HL-60 (cell line): ENCODE data around the gene ATP6AP1.

ENCODE experiments used
- DNase-seq, 2 experiments: peaks; one replicate each; pipeline ENCODE4 v3.0.0-alpha.2; 2010 to 2020; ENCODE audit warnings: low read depth in 1 of 2, low spot score in 1 of 2
- H3K27ac ChIP-seq: fragments of 250-450 bp; sonication (Bioruptor Pico); replicated peaks from 2 replicates; pipeline ENCODE4 v1.5.1; 2020; ENCODE audit warnings: mild to moderate bottlenecking, moderate library complexity
- H3K27me3 ChIP-seq: fragments of 250-450 bp; sonication (Bioruptor Pico); 2 replicates; pipeline ENCODE4 v1.5.1; 2021; ENCODE audit warnings: mild to moderate bottlenecking, moderate library complexity; ENCODE audit not compliant: insufficient read depth, poor library complexity, severe bottlenecking
- H3K4me3 ChIP-seq: replicated peaks from 2 replicates; pipeline ENCODE4 v1.5.1; 2011; ENCODE audit warnings: mild to moderate bottlenecking, control low read depth, low read length; ENCODE audit not compliant: insufficient read depth
- GABPA ChIP-seq: IDR thresholded peaks from 2 replicates; pipeline ENCODE4 v1.6.1; 2012; ENCODE audit warnings: low read depth
- POLR2AphosphoS5 ChIP-seq: IDR thresholded peaks from 2 replicates; pipeline ENCODE4 v1.6.1; 2012; ENCODE audit warnings: low read depth
- REST ChIP-seq: IDR thresholded peaks from 2 replicates; pipeline ENCODE4 v1.6.1; 2012; ENCODE audit warnings: low read depth; ENCODE audit not compliant: insufficient replicate concordance
- SPI1 ChIP-seq: IDR thresholded peaks from 2 replicates; pipeline ENCODE4 v1.6.1; 2012; ENCODE audit warnings: low read depth, mild to moderate bottlenecking, borderline replicate concordance
- long read RNA-seq: library from polyadenylated mRNA; unstranded; transcript quantifications from one replicate; pipeline ENCODE4 v2.0.0, GENCODE V29; 2020
- TF ChIP-seq, protein P1 (sequence below): IDR thresholded peaks from one replicate; pipeline ENCODE4 v1.5.1; 2011; ENCODE audit warnings: low read length, control low read depth, inconsistent platforms; ENCODE audit not compliant: insufficient read depth

Gene ATP6AP1, protein sequence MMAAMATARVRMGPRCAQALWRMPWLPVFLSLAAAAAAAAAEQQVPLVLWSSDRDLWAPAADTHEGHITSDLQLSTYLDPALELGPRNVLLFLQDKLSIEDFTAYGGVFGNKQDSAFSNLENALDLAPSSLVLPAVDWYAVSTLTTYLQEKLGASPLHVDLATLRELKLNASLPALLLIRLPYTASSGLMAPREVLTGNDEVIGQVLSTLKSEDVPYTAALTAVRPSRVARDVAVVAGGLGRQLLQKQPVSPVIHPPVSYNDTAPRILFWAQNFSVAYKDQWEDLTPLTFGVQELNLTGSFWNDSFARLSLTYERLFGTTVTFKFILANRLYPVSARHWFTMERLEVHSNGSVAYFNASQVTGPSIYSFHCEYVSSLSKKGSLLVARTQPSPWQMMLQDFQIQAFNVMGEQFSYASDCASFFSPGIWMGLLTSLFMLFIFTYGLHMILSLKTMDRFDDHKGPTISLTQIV
- long read RNA-seq, transcript ATP6AP1-201 (10 exons, 2,099 nt), result major isoform, 1,239 of 1,275 reads
- long read RNA-seq, partial matches to known transcripts, result 10 of 1,275 reads
- long read RNA-seq, other reads (novel, unspliced or antisense), result 22 of 1,275 reads

DNA sequence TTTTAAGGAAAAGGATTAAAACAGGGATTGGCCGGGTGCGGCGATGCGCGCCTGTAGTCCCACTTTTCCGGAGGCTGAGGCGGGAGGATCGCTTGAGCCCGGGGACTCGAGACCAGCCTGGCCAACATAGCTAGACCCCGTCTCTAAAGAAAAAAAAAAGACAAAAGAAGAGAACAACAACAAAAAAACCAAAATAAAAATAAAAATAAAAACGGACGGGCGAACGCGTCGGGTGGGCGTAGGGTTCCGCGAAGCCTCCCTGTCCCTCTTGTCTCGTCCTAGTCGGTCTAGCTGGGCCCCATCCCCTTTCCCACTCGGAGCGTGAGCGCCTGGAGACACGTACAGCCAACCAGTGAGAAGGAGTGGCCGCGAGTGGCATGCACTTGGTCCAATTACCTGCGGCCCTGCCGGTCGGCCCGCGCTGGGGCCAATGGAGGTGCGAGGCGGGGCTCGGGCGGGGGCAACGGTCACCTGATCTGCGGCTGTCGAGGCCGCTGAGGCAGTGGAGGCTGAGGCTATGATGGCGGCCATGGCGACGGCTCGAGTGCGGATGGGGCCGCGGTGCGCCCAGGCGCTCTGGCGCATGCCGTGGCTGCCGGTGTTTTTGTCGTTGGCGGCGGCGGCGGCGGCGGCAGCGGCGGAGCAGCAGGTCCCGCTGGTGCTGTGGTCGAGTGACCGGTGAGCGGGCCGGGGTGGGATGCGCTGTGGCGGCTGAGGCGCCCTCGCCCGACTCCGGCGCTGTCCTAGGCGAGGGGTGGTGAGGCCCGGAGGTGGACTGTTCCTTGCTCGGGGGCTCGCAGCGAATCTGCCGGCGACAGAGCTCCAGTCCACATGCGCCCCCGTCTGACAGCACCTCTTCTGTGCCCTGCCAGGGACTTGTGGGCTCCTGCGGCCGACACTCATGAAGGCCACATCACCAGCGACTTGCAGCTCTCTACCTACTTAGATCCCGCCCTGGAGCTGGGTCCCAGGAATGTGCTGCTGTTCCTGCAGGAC, at the start of gene ATP6AP1:
ATP6AP1 (plus strand) TSS at position 502 of the 996 bp plus-strand sequence; CDS start at position 518, 16 bp downstream.
- Histone ChIP-seq H3K27ac (peak within 1 kb of the TSS; percentile 76), H3K4me3 (peak within 1 kb of the TSS; percentile 76), H3K27me3 (no peaks in the 10 kb centered on the region)
- TF ChIP-seq SPI1, result no peak
- TF ChIP-seq, protein P1, sequence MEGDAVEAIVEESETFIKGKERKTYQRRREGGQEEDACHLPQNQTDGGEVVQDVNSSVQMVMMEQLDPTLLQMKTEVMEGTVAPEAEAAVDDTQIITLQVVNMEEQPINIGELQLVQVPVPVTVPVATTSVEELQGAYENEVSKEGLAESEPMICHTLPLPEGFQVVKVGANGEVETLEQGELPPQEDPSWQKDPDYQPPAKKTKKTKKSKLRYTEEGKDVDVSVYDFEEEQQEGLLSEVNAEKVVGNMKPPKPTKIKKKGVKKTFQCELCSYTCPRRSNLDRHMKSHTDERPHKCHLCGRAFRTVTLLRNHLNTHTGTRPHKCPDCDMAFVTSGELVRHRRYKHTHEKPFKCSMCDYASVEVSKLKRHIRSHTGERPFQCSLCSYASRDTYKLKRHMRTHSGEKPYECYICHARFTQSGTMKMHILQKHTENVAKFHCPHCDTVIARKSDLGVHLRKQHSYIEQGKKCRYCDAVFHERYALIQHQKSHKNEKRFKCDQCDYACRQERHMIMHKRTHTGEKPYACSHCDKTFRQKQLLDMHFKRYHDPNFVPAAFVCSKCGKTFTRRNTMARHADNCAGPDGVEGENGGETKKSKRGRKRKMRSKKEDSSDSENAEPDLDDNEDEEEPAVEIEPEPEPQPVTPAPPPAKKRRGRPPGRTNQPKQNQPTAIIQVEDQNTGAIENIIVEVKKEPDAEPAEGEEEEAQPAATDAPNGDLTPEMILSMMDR, result no peak
- TF ChIP-seq REST, result peak; percentile 28
- TF ChIP-seq POLR2AphosphoS5, result peak; percentile 57; the same call in 1 of the 2 replicates
- TF ChIP-seq GABPA, result no peak
- peak; percentile 80 to 95 for DNase-seq

GRCh38 chrX:154378799-154379568, 49.5 kb upstream of the ATP6AP1 start, which contains the start of gene EMD:
EMD (plus strand) TSS chrX:154379295; CDS start chrX:154379485, 190 bp downstream.
- H3K27ac ChIP-seq, result peak within 1 kb of the TSS; percentile 86
- peak; percentile 90 to 97 for DNase-seq
- TF ChIP-seq REST (no peak), SPI1 (no peak), POLR2AphosphoS5 (peak; percentile 67), GABPA (no peak)
- TF ChIP-seq, protein P1, result no peak
- peak within 1 kb of the TSS; percentile 56 for H3K4me3 ChIP-seq
- H3K27me3 ChIP-seq, result no peaks in the 10 kb centered on the region

DNA sequence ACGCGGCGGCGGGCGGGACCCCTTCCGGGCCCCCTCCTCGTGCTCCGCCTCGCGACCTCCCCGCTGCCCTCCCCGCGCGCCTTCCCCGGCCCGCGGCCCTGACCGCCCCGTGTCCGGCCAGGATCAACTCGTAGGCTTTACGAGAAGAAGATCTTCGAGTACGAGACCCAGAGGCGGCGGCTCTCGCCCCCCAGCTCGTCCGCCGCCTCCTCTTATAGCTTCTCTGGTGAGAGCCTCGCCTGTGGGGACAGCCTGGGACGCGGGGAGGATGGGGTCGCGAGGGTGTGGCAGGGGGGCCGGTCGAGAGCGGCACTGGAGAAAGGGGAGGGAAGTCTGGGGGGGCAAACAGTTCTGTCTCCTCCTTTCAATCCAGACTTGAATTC, 48.9 kb upstream of the ATP6AP1 start:
- H3K4me3 ChIP-seq, result peak overlapping the region; percentile 56
- H3K27ac ChIP-seq, result peak overlapping the region; percentile 86
- TF ChIP-seq POLR2AphosphoS5 (no peak), GABPA (no peak), REST (no peak), SPI1 (no peak)
- TF ChIP-seq, protein P1, result no peak
- DNase-seq, result no peak
- H3K27me3 ChIP-seq, result no peaks in the 10 kb centered on the region
